Erythroblast (primary cell): ENCODE data around the gene MTFMT.

ENCODE experiments used
- GATA1 ChIP-seq: IDR thresholded peaks from 2 replicates; pipeline ENCODE4 v1.6.1; 2011; ENCODE audit warnings: low read depth, mild to moderate bottlenecking, control low read depth, low read length, moderate library complexity
- POLR2A ChIP-seq: IDR thresholded peaks from 2 replicates; pipeline ENCODE4 v1.6.1; 2011; ENCODE audit warnings: mild to moderate bottlenecking, low read length

- TF ChIP-seq POLR2A, result no peak
- TF ChIP-seq GATA1, result no peak
These were observed 47.0 kb downstream of the MTFMT start for GRCh38 chr15:64982472-64982871.
